Measurements from ENCODE around the gene TENT5C.

DNA sequence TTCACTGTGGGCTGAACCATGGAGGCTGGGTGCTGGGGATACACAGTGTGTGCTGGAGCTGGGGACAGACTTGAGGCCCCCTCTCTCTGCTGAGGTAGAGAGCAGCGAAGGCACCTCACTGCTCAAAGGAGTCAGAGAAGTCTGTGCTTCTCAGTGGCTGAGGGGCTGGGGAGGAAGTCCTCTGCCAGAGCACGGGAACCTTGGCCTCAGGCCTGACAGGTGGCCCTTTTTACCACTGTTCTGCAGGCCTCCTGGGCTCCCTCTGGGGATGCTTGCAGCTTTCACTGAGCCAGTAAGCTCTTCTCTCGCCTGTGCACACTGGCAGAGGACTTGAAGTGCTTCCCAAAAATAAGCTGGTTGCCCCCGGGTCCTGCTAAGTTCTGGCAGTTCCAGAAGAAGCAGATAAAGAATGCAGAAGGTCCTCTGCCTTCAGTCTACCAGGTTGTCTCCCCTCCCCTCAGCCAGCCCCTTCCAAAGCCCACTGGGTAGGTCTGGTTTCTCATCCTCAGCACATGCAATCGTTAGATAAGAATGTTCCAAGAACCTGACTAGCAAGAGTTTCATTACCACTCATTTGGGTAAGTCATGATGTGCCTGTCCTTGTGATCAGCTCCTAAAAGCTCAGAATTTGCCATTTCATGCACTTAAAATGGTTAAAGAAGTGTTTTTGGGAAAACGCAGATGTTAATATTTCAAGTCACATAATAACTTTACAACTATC is 53.9 kb downstream of the TENT5C start:
- TF ChIP-seq, protein P1, sequence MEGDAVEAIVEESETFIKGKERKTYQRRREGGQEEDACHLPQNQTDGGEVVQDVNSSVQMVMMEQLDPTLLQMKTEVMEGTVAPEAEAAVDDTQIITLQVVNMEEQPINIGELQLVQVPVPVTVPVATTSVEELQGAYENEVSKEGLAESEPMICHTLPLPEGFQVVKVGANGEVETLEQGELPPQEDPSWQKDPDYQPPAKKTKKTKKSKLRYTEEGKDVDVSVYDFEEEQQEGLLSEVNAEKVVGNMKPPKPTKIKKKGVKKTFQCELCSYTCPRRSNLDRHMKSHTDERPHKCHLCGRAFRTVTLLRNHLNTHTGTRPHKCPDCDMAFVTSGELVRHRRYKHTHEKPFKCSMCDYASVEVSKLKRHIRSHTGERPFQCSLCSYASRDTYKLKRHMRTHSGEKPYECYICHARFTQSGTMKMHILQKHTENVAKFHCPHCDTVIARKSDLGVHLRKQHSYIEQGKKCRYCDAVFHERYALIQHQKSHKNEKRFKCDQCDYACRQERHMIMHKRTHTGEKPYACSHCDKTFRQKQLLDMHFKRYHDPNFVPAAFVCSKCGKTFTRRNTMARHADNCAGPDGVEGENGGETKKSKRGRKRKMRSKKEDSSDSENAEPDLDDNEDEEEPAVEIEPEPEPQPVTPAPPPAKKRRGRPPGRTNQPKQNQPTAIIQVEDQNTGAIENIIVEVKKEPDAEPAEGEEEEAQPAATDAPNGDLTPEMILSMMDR (IDR thresholded peaks at IDR 0.05): no peak
- no peak for TF ChIP-seq POLR2A (IDR thresholded peaks at IDR 0.05)
